K562 (cell line): ENCODE measurements around the gene CRAMP1. TPM values are rescaled to one million over a fixed set of nuclear protein-coding genes. Genes with fewer than 3 reads are reported as not detected.

Experiments
- ATAC-seq: fragments of 200-7000 bp; cut with Tn5 transposase; 3 replicates; pipeline ENCODE4 v1.9.1; 2020; ENCODE audit warnings: moderate library complexity
- BruUV-seq: library from RNA; stranded (reverse); fragments of 400-500 nt; replicated peaks from 2 replicates; lab custom pipeline; 2021; lab: Mats Ljungman, UMichigan
- CTCF ChIA-PET: fragments of 300-600 bp; formaldehyde crosslinking; extraction: SDS; loops from one replicate; lab custom pipeline; 2021; ENCODE audit warnings: low intra/inter-chr PET ratio; lab: Yijun Ruan, JAX
- POLR2A ChIA-PET: fragments of 300-600, 350-650 bp; sonication (Branson Sonifier 250); formaldehyde crosslinking; extraction: SDS; loops from one replicate; lab custom pipeline; 2021; ENCODE audit warnings: antibody characterized with exemption, inconsistent platforms; lab: Yijun Ruan, JAX
- DNase-seq, 4 experiments: peaks; one replicate each; pipeline versions ENCODE4 v3.0.0 to v3.0.0-alpha.2; 2011 to 2018; ENCODE audit warnings: low spot score in 3 of 4, mixed read lengths in 3 of 4; ENCODE audit errors: extremely low read depth in 1 of 4
- FAIRE-seq: peaks from 2 replicates; lab custom pipeline; 2011; peaks lifted over from hg19 to GRCh38; lab: Jason Lieb, UNC
- H2AFZ ChIP-seq: 2 replicates; pipeline ENCODE4 v1.6.0; 2011; ENCODE audit warnings: low read depth, low read length, control low read depth, inconsistent platforms
- H3K27ac ChIP-seq: fragments of 200-600 bp; 3 replicates; pipeline ENCODE4 v1.8.0; 2011; ENCODE audit warnings: low read depth, mild to moderate bottlenecking, control low read depth, inconsistent platforms, low read length, moderate library complexity, mixed read lengths; ENCODE audit errors: extremely low read depth
- H3K27me3 ChIP-seq, 2 experiments: fragments of 300-600 bp in 1 of 2; 2 replicates in 1 of 2; 3 replicates in 1 of 2; pipeline versions ENCODE4 v1.6.0 to v1.8.0; 2011; ENCODE audit warnings: inconsistent platforms in 2 of 2, low read length in 2 of 2, mild to moderate bottlenecking in 1 of 2, mixed read lengths in 1 of 2, moderate library complexity in 1 of 2; ENCODE audit not compliant: control insufficient read depth in 2 of 2, insufficient read depth in 2 of 2
- H3K36me3 ChIP-seq: fragments of 300-600 bp; 3 replicates; pipeline ENCODE4 v1.8.0; 2011; ENCODE audit warnings: mild to moderate bottlenecking, low read length, inconsistent platforms; ENCODE audit not compliant: control insufficient read depth, insufficient read depth
- H3K4me1 ChIP-seq, 2 experiments: fragments of 200-600 bp in 1 of 2; replicated peaks in 1 of 2; 2 replicates in 1 of 2; 3 replicates in 1 of 2; pipeline versions ENCODE4 v1.5.1 to v1.8.0; 2011; ENCODE audit warnings: inconsistent platforms in 2 of 2, low read length in 2 of 2, mild to moderate bottlenecking in 1 of 2, mixed read lengths in 1 of 2, moderate library complexity in 1 of 2; ENCODE audit not compliant: control insufficient read depth in 2 of 2, insufficient read depth in 2 of 2
- H3K4me2 ChIP-seq: 2 replicates; pipeline ENCODE4 v1.6.1; 2011; ENCODE audit warnings: low read length, control low read depth, inconsistent platforms, mixed read lengths; ENCODE audit not compliant: insufficient read depth
- H3K4me3 ChIP-seq: fragments of 200-600 bp; sonication (generic), shearing (Covaris generic); 2 replicates; pipeline ENCODE4 v1.5.1; 2016; ENCODE audit warnings: control low read depth, inconsistent platforms
- H3K79me2 ChIP-seq: fragments of 200-600 bp; 3 replicates; pipeline ENCODE4 v1.8.0; 2011; ENCODE audit warnings: low read length, inconsistent platforms; ENCODE audit not compliant: control insufficient read depth, insufficient read depth
- H3K9ac ChIP-seq, 2 experiments: 2 replicates each; pipeline versions ENCODE4 v1.6.0 to v1.6.1; 2011; ENCODE audit warnings: low read depth in 2 of 2, low read length in 2 of 2, control low read depth in 1 of 2, inconsistent platforms in 1 of 2, mild to moderate bottlenecking in 1 of 2, mixed read lengths in 1 of 2; ENCODE audit not compliant: insufficient read depth in 1 of 2
- H3K9me1 ChIP-seq: one replicate; pipeline ENCODE4 v1.6.0; 2011; ENCODE audit warnings: inconsistent platforms, mild to moderate bottlenecking, low read length, moderate library complexity; ENCODE audit not compliant: control insufficient read depth, insufficient read depth
- H3K9me3 ChIP-seq: replicated peaks from 2 replicates; pipeline ENCODE4 v1.5.1; 2011; ENCODE audit warnings: low read depth, low read length, inconsistent platforms; ENCODE audit not compliant: control insufficient read depth, insufficient read depth
- H4K20me1 ChIP-seq: replicated peaks from 2 replicates; pipeline ENCODE4 v1.6.1; 2011; ENCODE audit warnings: low read length, inconsistent platforms, mixed read lengths; ENCODE audit not compliant: control insufficient read depth, insufficient read depth
- CBX5 ChIP-seq: IDR thresholded peaks from 2 replicates; pipeline ENCODE4 v1.6.1; 2014; ENCODE audit warnings: low read depth, borderline replicate concordance
- IFI16 ChIP-seq: fragments of 250-450 bp; sonication (Bioruptor Pico); IDR thresholded peaks from 2 replicates; pipeline ENCODE4 v2.1.2; 2022; ENCODE audit warnings: mild to moderate bottlenecking, inconsistent platforms
- POLR2B ChIP-seq: fragments of 450-650 bp; IDR thresholded peaks from 2 replicates; pipeline ENCODE4 v1.6.1; 2018; ENCODE audit warnings: low read depth; ENCODE audit not compliant: partially characterized antibody
- SMARCA4 ChIP-seq: fragments of 450-650 bp; IDR thresholded peaks from 2 replicates; pipeline ENCODE4 v1.6.1; 2016
- SNRNP70 ChIP-seq: fragments of 200-400 bp; formaldehyde crosslinking; optimal IDR thresholded peaks from 2 replicates; pipeline ENCODE3; 2017; ENCODE audit warnings: low read depth, low read length
- ZC3H4 ChIP-seq: sonication (generic); formaldehyde crosslinking; IDR thresholded peaks from 2 replicates; pipeline ENCODE4 v1.9.0; 2021; ENCODE audit warnings: missing genetic modification reagents, borderline replicate concordance
- WGBS: fragments of 100-300 bp; shearing (Covaris generic); methylation state at CpG from one replicate; pipeline ENCODE4 v1.1.6; 2016; ENCODE audit warnings: low coverage, mixed read lengths; ENCODE audit not compliant: insufficient coverage; ENCODE audit errors: missing lambda C conversion rate; 5-methylcytosine and 5-hydroxymethylcytosine counted together
- in situ Hi-C: fragments of 300-500 bp; cut with MboI; formaldehyde crosslinking; loops from 4 replicates; pipeline ENCODE4 v1.15.0; 2018; ENCODE audit warnings: inconsistent platforms, mixed read lengths
- intact Hi-C: fragments of 100-400 bp; cut with micrococcal nuclease; formaldehyde crosslinking; loops from 2 replicates; pipeline ENCODE4 v1.14.2; 2022
- polyA plus RNA-seq, 8 experiments: library from polyadenylated mRNA; depleted of rRNA in 4 of 8; stranded (reverse) in 5 of 8; unstranded in 3 of 8; fragments of >200 nt; fragmentation: Nextera tagmentation in 2 of 8; fragmentation: Illumina TruSeq in 1 of 8; extraction: Ambion mirVana in 2 of 8; extraction: Trizol in 1 of 8; gene quantifications; 2 replicates each; pipeline versions ENCODE4 v1.2.1 to v1.2.3, GENCODE V29; 2011 to 2014; ENCODE audit warnings: inconsistent platforms in 1 of 8, missing spikeins in 1 of 8
- total RNA-seq, 7 experiments: library from RNA; depleted of rRNA in 6 of 7; stranded (reverse); fragments of >200 nt in 6 of 7; fragmentation: Illumina TruSeq in 2 of 7; extraction: Trizol in 2 of 7; gene quantifications; 2 replicates each; pipeline versions ENCODE4 v1.2.1 to v1.2.3, GENCODE V29; 2011 to 2021; ENCODE audit warnings: low replicate concordance in 1 of 7
- TF ChIP-seq, protein P1 (sequence below): fragments of 450-650 bp; IDR thresholded peaks from 2 replicates; pipeline ENCODE4 v1.6.1; 2018; ENCODE audit warnings: mild to moderate bottlenecking, low read depth; ENCODE audit not compliant: partially characterized antibody

CRAMP1 gene
- total and polyA plus RNA-seq, 9 of the 15 experiments (the other 6 are each of a cell fraction or from before 2014, with no cell fraction given) = 0.52 to 20.8 (median 7.5) TPM

DNA sequence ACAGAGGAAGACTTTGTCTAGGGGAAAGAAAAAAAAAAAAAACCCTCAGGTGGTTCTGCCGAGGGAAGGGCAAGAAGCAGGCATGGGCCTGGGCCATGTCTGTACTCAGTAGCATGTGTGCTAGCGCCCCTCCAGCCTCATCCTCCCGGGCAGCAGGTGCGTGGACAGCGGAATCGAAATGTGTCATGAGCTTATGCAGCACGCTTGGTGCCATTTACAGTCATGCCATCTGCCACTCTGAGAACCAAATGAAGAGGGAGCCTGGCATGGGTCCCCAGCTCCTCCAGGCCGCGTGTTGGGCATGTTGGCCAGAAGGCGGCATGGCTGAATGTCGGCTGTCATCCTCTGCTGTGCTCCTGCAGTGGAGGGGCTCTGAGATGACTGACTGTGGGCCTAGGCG, 31.4 kb downstream of the CRAMP1 start:
- intact Hi-C loops (no loop called here), in situ Hi-C loops (no loop called here)
- peaks cover 85% of the 10 kb centered on the region for H3K36me3 ChIP-seq
- H3K4me2 ChIP-seq = no peak overlapping the region
- TF ChIP-seq POLR2B (no peak), SNRNP70 (no peak), CBX5 (no peak), SMARCA4 (no peak), ZC3H4 (CRISPR knock-in tag) (no peak), IFI16 (CRISPR knock-in tag) (no peak)
- TF ChIP-seq, protein P1, sequence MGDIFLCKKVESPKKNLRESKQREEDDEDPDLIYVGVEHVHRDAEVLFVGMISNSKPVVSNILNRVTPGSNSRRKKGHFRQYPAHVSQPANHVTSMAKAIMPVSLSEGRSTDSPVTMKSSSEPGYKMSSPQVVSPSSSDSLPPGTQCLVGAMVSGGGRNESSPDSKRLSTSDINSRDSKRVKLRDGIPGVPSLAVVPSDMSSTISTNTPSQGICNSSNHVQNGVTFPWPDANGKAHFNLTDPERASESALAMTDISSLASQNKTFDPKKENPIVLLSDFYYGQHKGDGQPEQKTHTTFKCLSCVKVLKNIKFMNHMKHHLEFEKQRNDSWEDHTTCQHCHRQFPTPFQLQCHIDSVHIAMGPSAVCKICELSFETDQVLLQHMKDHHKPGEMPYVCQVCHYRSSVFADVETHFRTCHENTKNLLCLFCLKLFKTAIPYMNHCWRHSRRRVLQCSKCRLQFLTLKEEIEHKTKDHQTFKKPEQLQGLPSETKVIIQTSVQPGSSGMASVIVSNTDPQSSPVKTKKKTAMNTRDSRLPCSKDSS = no peak
- TF ChIP-seq, all 486 proteins: peak for 0
- Histone ChIP-seq H3K27ac (no peak overlapping the region), H3K9me1 (peaks cover 3% of the 10 kb centered on the region), H3K27me3 (no peaks in the 10 kb centered on the region), H3K79me2 (peaks cover 17% of the 10 kb centered on the region; the same call in 2 of the 3 replicates), H3K4me1 (peaks cover 18 to 21% of the 10 kb centered on the region in 2 experiments), H3K9ac (no peak overlapping the region), H2AFZ (no peak overlapping the region), H4K20me1 (no peaks in the 10 kb centered on the region), H3K9me3 (no peaks in the 10 kb centered on the region), H3K4me3 (no peak overlapping the region)
- BruUV-seq = no TSS peak
- DNase-seq = no peak
- WGBS = 98% methylated on average over 12 of the region's 12 CpGs
- ChIA-PET CTCF (no interaction called here), POLR2A (interaction anchor here (1.0 to 1.6 kb wide), 2 partner anchors 23 to 223 kb away, joined by 3 to 4 read pairs; no protein-coding TSS in a partner anchor)
- no peak for FAIRE-seq
- ATAC-seq = no peak
